Activated T-helper 2 cell treated with anti-CD3 and anti-CD28 coated beads, Interferon-gamma antibody, Interleukin-2, Interleukin-4, amounts not matched to agents 10 μg/mL and 5 μg/mL and 100 μg/mL, durations not matched to agents 14 hours and 24 hours and 36 hours (primary cell): ENCODE measurements around the gene ANLN. TPM values are rescaled to one million over a fixed set of nuclear protein-coding genes. Genes with fewer than 3 reads are reported as not detected.

Source experiments
- DNase-seq: peaks from one replicate; pipeline ENCODE4 v3.0.0; 2021; ENCODE audit warnings: low spot score
- H3K27ac Mint-ChIP-seq: one replicate; pipeline ENCODE4 v1.8.0; 2021; ENCODE audit warnings: mixed read lengths
- H3K27me3 Mint-ChIP-seq: one replicate; pipeline ENCODE4 v1.8.0; 2021; ENCODE audit warnings: low read depth, mixed read lengths
- H3K36me3 Mint-ChIP-seq: one replicate; pipeline ENCODE4 v1.8.0; 2021; ENCODE audit warnings: low read depth, mixed read lengths
- H3K4me1 Mint-ChIP-seq: one replicate; pipeline ENCODE4 v1.8.0; 2021; ENCODE audit warnings: low read depth, mixed read lengths
- H3K4me3 Mint-ChIP-seq: one replicate; pipeline ENCODE4 v1.8.0; 2021; ENCODE audit warnings: low read depth, mild to moderate bottlenecking, moderate library complexity, mixed read lengths
- H3K9me3 Mint-ChIP-seq: one replicate; pipeline ENCODE4 v1.8.0; 2021; ENCODE audit warnings: mixed read lengths
- intact Hi-C: fragments of 100-400 bp; cut with micrococcal nuclease; formaldehyde crosslinking; loops from one replicate; pipeline ENCODE4 v1.15.1; 2023
- total RNA-seq: library from RNA; stranded (reverse); gene quantifications from 2 replicates; pipeline ENCODE4 v1.2.3, GENCODE V29; 2022

ANLN gene
- total RNA-seq: 38.0 and 38.7 TPM in 2 replicates

GRCh38 chr7:36389371-36390198 lies at the start of gene ANLN:
Gene ANLN (plus strand): TSS chr7:36389862. CDS start chr7:36390027, 165 bp downstream.
- peaks cover 33% of the 10 kb centered on the region for H3K4me1 Mint-ChIP-seq
- peaks cover 7% of the 10 kb centered on the region for H3K27me3 Mint-ChIP-seq
- peak within 1 kb of the TSS; percentile 89 for H3K4me3 Mint-ChIP-seq
- peaks cover 6% of the 10 kb centered on the region for H3K9me3 Mint-ChIP-seq
- intact Hi-C loops: loop anchor here (1.0 to 10.0 kb wide), 3 partner anchors 22 to 1045 kb away; partner anchors contain the start of gene SEPTIN7
- H3K36me3 Mint-ChIP-seq: peaks cover 27% of the 10 kb centered on the region
- peak; percentile 83 for DNase-seq
- peak within 1 kb of the TSS; percentile 79 for H3K27ac Mint-ChIP-seq

- Mint-ChIP-seq H3K27ac (no peak overlapping the region), H3K9me3 (no peaks in the 10 kb centered on the region), H3K36me3 (no peaks in the 10 kb centered on the region), H3K4me1 (peaks cover 3% of the 10 kb centered on the region), H3K27me3 (peaks cover 38% of the 10 kb centered on the region), H3K4me3 (no peak overlapping the region)
- no peak for DNase-seq
- intact Hi-C loops: no loop called here
Measured at GRCh38 chr7:36343548-36343947, 46.1 kb upstream of the ANLN start.

- intact Hi-C loops: no loop called here
- DNase-seq: no peak
- Mint-ChIP-seq H3K36me3 (no peaks in the 10 kb centered on the region), H3K27ac (no peak overlapping the region), H3K4me3 (no peak overlapping the region), H3K4me1 (peaks cover 3% of the 10 kb centered on the region), H3K27me3 (peaks cover 37% of the 10 kb centered on the region), H3K9me3 (no peaks in the 10 kb centered on the region)
Measured at GRCh38 chr7:36344622-36345021, 45.0 kb upstream of the ANLN start.

GRCh38 chr7:36346260-36346831 lies 43.3 kb upstream of the ANLN start:
- H3K36me3 Mint-ChIP-seq: no peaks in the 10 kb centered on the region
- H3K4me1 Mint-ChIP-seq: peaks cover 3% of the 10 kb centered on the region
- H3K9me3 Mint-ChIP-seq: no peaks in the 10 kb centered on the region
- DNase-seq: no peak
- H3K27me3 Mint-ChIP-seq: peaks cover 30% of the 10 kb centered on the region
- H3K4me3 Mint-ChIP-seq: no peak overlapping the region
- intact Hi-C loops: no loop called here
- H3K27ac Mint-ChIP-seq: no peak overlapping the region

GRCh38 chr7:36348256-36348655 lies 41.4 kb upstream of the ANLN start:
- intact Hi-C loops: no loop called here
- no peaks in the 10 kb centered on the region for H3K9me3 Mint-ChIP-seq

GRCh38 chr7:36348771-36349170 lies 40.9 kb upstream of the ANLN start:
- no peak for DNase-seq
- intact Hi-C loops: no loop called here
- no peaks in the 10 kb centered on the region for H3K36me3 Mint-ChIP-seq
- no peak overlapping the region for H3K4me3 Mint-ChIP-seq
- H3K27me3 Mint-ChIP-seq: peaks cover 23% of the 10 kb centered on the region
- H3K4me1 Mint-ChIP-seq: peaks cover 3% of the 10 kb centered on the region
- H3K9me3 Mint-ChIP-seq: no peaks in the 10 kb centered on the region
- H3K27ac Mint-ChIP-seq: no peak overlapping the region

More at GRCh38 chr7:36348256-36348655, 41.4 kb upstream of the ANLN start:
- no peak overlapping the region for H3K27ac Mint-ChIP-seq
- DNase-seq: no peak
- peaks cover 23% of the 10 kb centered on the region for H3K27me3 Mint-ChIP-seq
- no peaks in the 10 kb centered on the region for H3K36me3 Mint-ChIP-seq
- H3K4me3 Mint-ChIP-seq: no peak overlapping the region
- H3K4me1 Mint-ChIP-seq: peaks cover 3% of the 10 kb centered on the region

GRCh38 chr7:36349626-36350025 lies 40.0 kb upstream of the ANLN start:
- peaks cover 3% of the 10 kb centered on the region for H3K4me1 Mint-ChIP-seq
- no peak overlapping the region for H3K4me3 Mint-ChIP-seq
- no peak for DNase-seq
- H3K27me3 Mint-ChIP-seq: peaks cover 23% of the 10 kb centered on the region
- no peaks in the 10 kb centered on the region for H3K9me3 Mint-ChIP-seq
- H3K36me3 Mint-ChIP-seq: no peaks in the 10 kb centered on the region
- intact Hi-C loops: no loop called here
- H3K27ac Mint-ChIP-seq: no peak overlapping the region

- intact Hi-C loops: no loop called here
- no peaks in the 10 kb centered on the region for H3K4me1 Mint-ChIP-seq
- no peaks in the 10 kb centered on the region for H3K9me3 Mint-ChIP-seq
- H3K27ac Mint-ChIP-seq: no peak overlapping the region
- no peaks in the 10 kb centered on the region for H3K36me3 Mint-ChIP-seq
- peaks cover 4% of the 10 kb centered on the region for H3K27me3 Mint-ChIP-seq
- no peak overlapping the region for H3K4me3 Mint-ChIP-seq
- no peak for DNase-seq
Measured at GRCh38 chr7:36355490-36355889, 34.2 kb upstream of the ANLN start.

- H3K4me1 Mint-ChIP-seq: no peaks in the 10 kb centered on the region
Measured at GRCh38 chr7:36357054-36357453, 32.6 kb upstream of the ANLN start.

GRCh38 chr7:36358589-36358988 lies 31.1 kb upstream of the ANLN start:
- Mint-ChIP-seq H3K36me3 (no peaks in the 10 kb centered on the region), H3K27me3 (peaks cover 9% of the 10 kb centered on the region), H3K9me3 (no peaks in the 10 kb centered on the region), H3K4me3 (no peak overlapping the region), H3K4me1 (no peaks in the 10 kb centered on the region), H3K27ac (no peak overlapping the region)
- intact Hi-C loops: no loop called here
- no peak for DNase-seq

More at GRCh38 chr7:36357054-36357453, 32.6 kb upstream of the ANLN start:
- no peak overlapping the region for H3K4me3 Mint-ChIP-seq
- intact Hi-C loops: no loop called here
- no peaks in the 10 kb centered on the region for H3K9me3 Mint-ChIP-seq
- H3K27ac Mint-ChIP-seq: no peak overlapping the region
- H3K36me3 Mint-ChIP-seq: no peaks in the 10 kb centered on the region
- H3K27me3 Mint-ChIP-seq: peaks cover 4% of the 10 kb centered on the region
- DNase-seq: no peak

- Mint-ChIP-seq H3K27me3 (peaks cover 19% of the 10 kb centered on the region), H3K36me3 (no peaks in the 10 kb centered on the region), H3K4me1 (no peaks in the 10 kb centered on the region), H3K9me3 (no peaks in the 10 kb centered on the region), H3K27ac (no peak overlapping the region), H3K4me3 (no peak overlapping the region)
- DNase-seq: no peak
- intact Hi-C loops: no loop called here
Measured at GRCh38 chr7:36360244-36360643, 29.4 kb upstream of the ANLN start.

GRCh38 chr7:36361227-36361626 lies 28.4 kb upstream of the ANLN start:
- Mint-ChIP-seq H3K9me3 (no peaks in the 10 kb centered on the region), H3K27me3 (peaks cover 23% of the 10 kb centered on the region), H3K4me1 (peaks cover under 1% of the 10 kb centered on the region), H3K36me3 (no peaks in the 10 kb centered on the region), H3K4me3 (no peak overlapping the region), H3K27ac (no peak overlapping the region)
- intact Hi-C loops: no loop called here
- DNase-seq: no peak

- intact Hi-C loops: no loop called here
- Mint-ChIP-seq H3K4me1 (peaks cover 8% of the 10 kb centered on the region), H3K27ac (no peak overlapping the region), H3K36me3 (no peaks in the 10 kb centered on the region), H3K4me3 (no peak overlapping the region), H3K27me3 (peaks cover 33% of the 10 kb centered on the region), H3K9me3 (no peaks in the 10 kb centered on the region)
- no peak for DNase-seq
Measured at GRCh38 chr7:36363515-36363914, 26.1 kb upstream of the ANLN start.
